GM10266 (cell line): ENCODE data around the gene KDM4C.

Experiments
- DNase-seq: peaks from one replicate; pipeline ENCODE4 v3.0.0; 2012; ENCODE audit errors: extremely low spot score
- TF ChIP-seq, protein P1 (sequence below): IDR thresholded peaks from 2 replicates; pipeline ENCODE4 v1.5.1; 2012; ENCODE audit warnings: mild to moderate bottlenecking, low read depth; ENCODE audit not compliant: control insufficient read depth, insufficient read depth; ENCODE audit errors: missing control alignments

The KDM4C gene

DNA sequence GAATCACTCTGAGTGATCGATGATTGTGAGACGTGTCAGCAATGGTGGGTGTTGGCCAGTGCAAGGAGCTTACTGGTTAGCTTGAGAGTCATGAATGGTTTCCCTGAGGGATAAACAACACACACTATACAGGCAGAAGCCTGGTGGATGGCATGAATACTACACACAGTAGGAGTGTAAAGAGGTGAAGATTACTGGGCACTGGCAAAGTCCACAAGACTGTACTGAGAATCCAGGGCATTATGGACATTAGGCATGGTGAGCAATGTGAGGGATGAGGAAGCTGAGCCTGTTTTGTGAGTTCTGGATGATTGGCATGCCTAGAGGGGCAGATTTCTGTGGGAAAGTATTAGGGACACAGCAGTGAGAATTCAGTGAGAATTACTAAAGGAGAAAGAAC lies 71.3 kb downstream of the KDM4C start:
- DNase-seq = no peak
- TF ChIP-seq, protein P1, sequence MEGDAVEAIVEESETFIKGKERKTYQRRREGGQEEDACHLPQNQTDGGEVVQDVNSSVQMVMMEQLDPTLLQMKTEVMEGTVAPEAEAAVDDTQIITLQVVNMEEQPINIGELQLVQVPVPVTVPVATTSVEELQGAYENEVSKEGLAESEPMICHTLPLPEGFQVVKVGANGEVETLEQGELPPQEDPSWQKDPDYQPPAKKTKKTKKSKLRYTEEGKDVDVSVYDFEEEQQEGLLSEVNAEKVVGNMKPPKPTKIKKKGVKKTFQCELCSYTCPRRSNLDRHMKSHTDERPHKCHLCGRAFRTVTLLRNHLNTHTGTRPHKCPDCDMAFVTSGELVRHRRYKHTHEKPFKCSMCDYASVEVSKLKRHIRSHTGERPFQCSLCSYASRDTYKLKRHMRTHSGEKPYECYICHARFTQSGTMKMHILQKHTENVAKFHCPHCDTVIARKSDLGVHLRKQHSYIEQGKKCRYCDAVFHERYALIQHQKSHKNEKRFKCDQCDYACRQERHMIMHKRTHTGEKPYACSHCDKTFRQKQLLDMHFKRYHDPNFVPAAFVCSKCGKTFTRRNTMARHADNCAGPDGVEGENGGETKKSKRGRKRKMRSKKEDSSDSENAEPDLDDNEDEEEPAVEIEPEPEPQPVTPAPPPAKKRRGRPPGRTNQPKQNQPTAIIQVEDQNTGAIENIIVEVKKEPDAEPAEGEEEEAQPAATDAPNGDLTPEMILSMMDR = no peak

DNA sequence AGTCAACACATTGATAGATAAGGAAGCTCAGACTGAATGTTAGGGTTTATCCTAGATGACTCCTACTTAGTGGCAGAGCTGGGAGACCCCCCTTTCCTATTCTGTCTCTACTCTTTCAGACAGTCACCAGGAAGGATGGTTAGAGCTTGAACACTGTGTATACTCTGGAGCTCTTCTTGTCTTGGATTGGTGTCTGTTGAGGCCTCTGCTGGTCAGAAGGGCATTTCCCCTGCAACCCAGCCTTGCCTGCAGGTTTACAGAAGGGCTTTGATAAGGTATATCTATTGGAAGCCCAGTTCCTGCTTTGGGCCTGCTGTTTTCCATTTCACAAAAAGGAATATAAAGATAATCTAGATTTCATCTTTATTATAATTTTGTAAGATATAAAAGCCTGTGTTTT lies 71.8 kb downstream of the KDM4C start:
- TF ChIP-seq, protein P1 = no peak
- DNase-seq = no peak

GRCh38 chr9:6833518-6834192 lies 75.9 kb downstream of the KDM4C start:
- TF ChIP-seq, protein P1 = no peak
- DNase-seq = no peak

- DNase-seq = no peak
- TF ChIP-seq, protein P1 = no peak
Measured at GRCh38 chr9:6834306-6834705, 76.5 kb downstream of the KDM4C start.

- TF ChIP-seq, protein P1 = no peak
- no peak for DNase-seq
Measured at GRCh38 chr9:6838158-6838557, 80.4 kb downstream of the KDM4C start.

- TF ChIP-seq, protein P1 = no peak
- no peak for DNase-seq
Measured at GRCh38 chr9:6842584-6842947, 84.8 kb downstream of the KDM4C start.

DNA sequence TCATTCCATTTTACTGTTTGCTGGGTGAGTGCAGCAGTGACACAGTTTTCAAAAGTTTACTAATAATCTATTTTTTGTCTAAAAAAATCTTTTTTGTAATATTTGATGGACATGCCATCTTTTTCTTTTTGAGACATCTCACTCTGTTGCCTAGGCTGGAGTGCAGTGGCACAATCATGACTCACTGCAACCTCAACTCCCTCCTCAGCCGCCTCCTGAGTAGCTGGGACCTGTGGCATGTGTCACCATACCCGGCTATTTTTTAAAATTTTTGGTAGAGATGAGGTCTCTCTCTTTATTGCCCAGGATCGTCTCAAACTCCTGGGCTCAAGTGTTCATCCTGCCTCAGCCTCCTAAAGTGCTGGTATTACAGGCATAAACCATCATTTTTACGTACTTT lies 86.0 kb downstream of the KDM4C start:
- no peak for DNase-seq
- TF ChIP-seq, protein P1 = no peak
